Endothelial cell of umbilical vein (primary cell): ENCODE results near the gene RPS23. TPM values are rescaled to one million over a fixed set of nuclear protein-coding genes. Genes with fewer than 3 reads are reported as not detected.

ENCODE experiments used
- BruUV-seq: library from RNA; stranded (reverse); fragments of 400-500 nt; replicated peaks from 2 replicates; lab custom pipeline; 2021; lab: Mats Ljungman, UMichigan
- CTCF ChIA-PET: fragments of 300-600, 350-600 bp; sonication (Branson Sonifier 250); formaldehyde crosslinking; loops from one replicate; lab custom pipeline; 2021; ENCODE audit warnings: antibody characterized with exemption, inconsistent platforms; lab: Charles Lee
- POLR2A ChIA-PET: fragments of 300-600, 350-600 bp; sonication (Branson Sonifier 250); formaldehyde crosslinking; loops from one replicate; lab custom pipeline; 2021; ENCODE audit warnings: antibody characterized with exemption, inconsistent platforms; lab: Charles Lee
- DNase-seq: peaks from one replicate; pipeline ENCODE4 v3.0.0-alpha.2; 2011; ENCODE audit warnings: low read depth, low spot score
- FAIRE-seq: peaks from 2 replicates; lab custom pipeline; 2011; peaks lifted over from hg19 to GRCh38; lab: Jason Lieb, UNC
- H2AFZ ChIP-seq: 2 replicates; pipeline ENCODE4 v1.6.0; 2012; ENCODE audit warnings: low read depth, low read length, control low read depth, inconsistent platforms
- H3K27ac ChIP-seq: 2 replicates; pipeline ENCODE4 v1.5.1; 2011; ENCODE audit warnings: low read depth, mild to moderate bottlenecking, control low read depth, low read length, moderate library complexity; ENCODE audit not compliant: insufficient read depth
- H3K27me3 ChIP-seq, 2 experiments: 2 replicates each; pipeline versions ENCODE4 v1.6.0 to v1.6.1; 2011; ENCODE audit warnings: low read length in 2 of 2, mixed read lengths in 1 of 2; ENCODE audit not compliant: control insufficient read depth in 2 of 2, insufficient read depth in 2 of 2
- H3K36me3 ChIP-seq, 2 experiments: 2 replicates in 1 of 2; 3 replicates in 1 of 2; pipeline ENCODE4 v1.5.1; 2011; ENCODE audit warnings: low read length in 2 of 2, mild to moderate bottlenecking in 1 of 2, moderate library complexity in 1 of 2; ENCODE audit not compliant: control insufficient read depth in 2 of 2, insufficient read depth in 2 of 2; ENCODE audit errors: extremely low read depth in 1 of 2
- H3K4me1 ChIP-seq: 3 replicates; pipeline ENCODE4 v1.5.1; 2011; ENCODE audit warnings: mild to moderate bottlenecking, low read length; ENCODE audit not compliant: control insufficient read depth, insufficient read depth; ENCODE audit errors: extremely low read depth
- H3K4me2 ChIP-seq: 2 replicates; pipeline ENCODE4 v1.6.1; 2011; ENCODE audit warnings: low read length, control low read depth, mixed read lengths; ENCODE audit not compliant: insufficient read depth
- H3K4me3 ChIP-seq, 3 experiments: fragments of 200-600 bp in 1 of 3; sonication (generic), shearing (Covaris generic) in 1 of 3; replicated peaks in 1 of 3; 2 replicates each; pipeline ENCODE4 v1.5.1; 2011 to 2016; ENCODE audit warnings: control low read depth in 3 of 3, low read length in 3 of 3, mild to moderate bottlenecking in 2 of 3, inconsistent platforms in 1 of 3, low read depth in 1 of 3, moderate library complexity in 1 of 3; ENCODE audit not compliant: insufficient read depth in 1 of 3
- H3K79me2 ChIP-seq: 2 replicates; pipeline ENCODE4 v1.6.0; 2012; ENCODE audit warnings: low read length, inconsistent platforms; ENCODE audit not compliant: control insufficient read depth, insufficient read depth
- H3K9ac ChIP-seq: replicated peaks from 2 replicates; pipeline ENCODE3; 2011; ENCODE audit warnings: low read length, control low read depth; ENCODE audit not compliant: insufficient read depth; ENCODE audit errors: extremely low read depth
- H3K9me1 ChIP-seq: replicated peaks from 3 replicates; pipeline ENCODE4 v1.6.0; 2011; ENCODE audit warnings: mild to moderate bottlenecking, low read length; ENCODE audit not compliant: control insufficient read depth, insufficient read depth; ENCODE audit errors: extremely low read depth
- H3K9me3 ChIP-seq: replicated peaks from 2 replicates; pipeline ENCODE4 v1.5.1; 2012; ENCODE audit warnings: low read length, inconsistent platforms; ENCODE audit not compliant: control insufficient read depth, insufficient read depth
- H4K20me1 ChIP-seq: replicated peaks from 2 replicates; pipeline ENCODE3; 2011; ENCODE audit warnings: mild to moderate bottlenecking, low read length; ENCODE audit not compliant: control insufficient read depth, insufficient read depth; ENCODE audit errors: extremely low read depth
- CTCF ChIP-seq, 2 donors: IDR thresholded peaks; 1 replicate in 1 of 2; 2 replicates in 1 of 2; pipeline ENCODE4 v1.5.1; 2011; ENCODE audit warnings: low read length in 2 of 2, mild to moderate bottlenecking in 2 of 2, moderate library complexity in 2 of 2, control low read depth in 1 of 2, inconsistent platforms in 1 of 2, low read depth in 1 of 2; ENCODE audit not compliant: insufficient read depth in 1 of 2; ENCODE audit errors: extremely low read depth in 1 of 2
- EZH2 ChIP-seq: IDR thresholded peaks from 2 replicates; pipeline ENCODE4 v1.6.1; 2012; ENCODE audit warnings: borderline replicate concordance, low read depth, mild to moderate bottlenecking, moderate library complexity, low read length, inconsistent platforms; ENCODE audit not compliant: severe bottlenecking
- FOS ChIP-seq: IDR thresholded peaks from 2 replicates; pipeline ENCODE4 v1.6.1; 2011; ENCODE audit warnings: mild to moderate bottlenecking, low read length, moderate library complexity, borderline replicate concordance; ENCODE audit not compliant: insufficient read depth
- GATA2 ChIP-seq: IDR thresholded peaks from 2 replicates; pipeline ENCODE4 v1.7.0; 2011; ENCODE audit warnings: low read depth, mild to moderate bottlenecking, moderate library complexity, mixed read lengths, low read length; ENCODE audit not compliant: insufficient read length, insufficient read depth
- JUN ChIP-seq: IDR thresholded peaks from 2 replicates; pipeline ENCODE4 v1.6.1; 2011; ENCODE audit warnings: borderline replicate concordance, low read depth; ENCODE audit not compliant: insufficient read length, insufficient read depth
- MAX ChIP-seq: IDR thresholded peaks from 2 replicates; pipeline ENCODE4 v1.6.1; 2011; ENCODE audit not compliant: insufficient read depth, insufficient read length
- MYC ChIP-seq: IDR thresholded peaks from one replicate; pipeline ENCODE4 v1.6.1; 2011; ENCODE audit warnings: mild to moderate bottlenecking, low read depth, low read length
- POLR2A ChIP-seq: IDR thresholded peaks from 2 replicates; pipeline ENCODE4 v1.6.1; 2012; ENCODE audit warnings: low read depth, mild to moderate bottlenecking, control low read depth, low read length
- POLR2AphosphoS5 ChIP-seq: IDR thresholded peaks from 2 replicates; pipeline ENCODE4 v1.6.1; 2012; ENCODE audit warnings: low read depth, mild to moderate bottlenecking, control low read depth, low read length, moderate library complexity; ENCODE audit not compliant: insufficient read depth
- dilution Hi-C: fragments of 300-500 bp; cut with MboI; formaldehyde crosslinking; loops from one replicate; pipeline ENCODE4 v1.15.0; 2019; ENCODE audit warnings: low sequenced_read_pairs; ENCODE audit not compliant: extremely low pct_ligation_motif_present
- intact Hi-C: fragments of 100-400 bp; cut with micrococcal nuclease; formaldehyde crosslinking; loops from one replicate; pipeline ENCODE4 v1.10.0; 2022
- polyA plus RNA-seq, 4 experiments: library from polyadenylated mRNA; depleted of rRNA in 3 of 4; stranded (reverse) in 3 of 4; unstranded in 1 of 4; fragments of >200 nt; gene quantifications; 2 replicates each; pipeline versions ENCODE4 v1.2.1 to v1.2.3, GENCODE V29; 2011 to 2012; ENCODE audit warnings: missing spikeins in 1 of 4
- total RNA-seq: library from RNA; stranded (reverse); gene quantifications from 2 replicates; pipeline ENCODE4 v1.2.3, GENCODE V29; 2021

Gene RPS23
- total and polyA plus RNA-seq, 2 donors (not counting 3 experiments of a cell fraction or from before 2014, with no cell fraction given) = 2,037 to 3,265 TPM

GRCh38 chr5:82295144-82295543, 17.0 kb upstream of the RPS23 start:
- H3K79me2 ChIP-seq = no peaks in the 10 kb centered on the region
- no peak overlapping the region for H3K27ac ChIP-seq
- intact Hi-C loops = no loop called here
- no peak overlapping the region for H3K4me3 ChIP-seq
- H2AFZ ChIP-seq = no peak overlapping the region
- BruUV-seq = no TSS peak
- CTCF ChIA-PET = no interaction called here
- no peak for DNase-seq
- H3K9me3 ChIP-seq = no peaks in the 10 kb centered on the region
- peaks cover 0 to 6% of the 10 kb centered on the region in 2 experiments for H3K27me3 ChIP-seq
- no peak overlapping the region for H3K9ac ChIP-seq
- dilution Hi-C loops = no loop called here
- H3K4me1 ChIP-seq = no peaks in the 10 kb centered on the region
- no peaks in the 10 kb centered on the region for H3K36me3 ChIP-seq
- POLR2A ChIA-PET = no interaction called here
- H3K9me1 ChIP-seq = no peaks in the 10 kb centered on the region
- H3K4me2 ChIP-seq = no peak overlapping the region
- no peak for FAIRE-seq
- TF ChIP-seq POLR2A (no peak), EZH2 (no peak), JUN (no peak), POLR2AphosphoS5 (no peak), GATA2 (no peak), FOS (no peak), MYC (no peak), MAX (no peak), CTCF (IDR thresholded peaks at IDR 0.05; ENCODE audit: extremely low read depth in 1 of 2, insufficient read depth in 1 of 2, low read depth in 1 of 2, low read length in 2 of 2) (no peak)
- no peaks in the 10 kb centered on the region for H4K20me1 ChIP-seq
